IPS-18c (cell line): Measurements from ENCODE around the gene COX4I2.
"Not testable (repeated sequence)": the region's sequence is repeated elsewhere in the genome, so short reads cannot be mapped to it uniquely, and the experiment has no call there.

Experiments used
- H3K4me3 ChIP-seq: 2 replicates; pipeline ENCODE4 v1.7.0; 2013; ENCODE audit warnings: low read depth, mild to moderate bottlenecking, low read length, moderate library complexity; ENCODE audit not compliant: insufficient read depth
- H3K9me3 ChIP-seq: one replicate; pipeline ENCODE4 v1.6.1; 2013; ENCODE audit warnings: mild to moderate bottlenecking, low read length, moderate library complexity; ENCODE audit not compliant: control insufficient read depth, insufficient read depth

Gene COX4I2

GRCh38 chr20:31637660-31638059, at the start of gene COX4I2:
Gene COX4I2 (plus strand): TSS chr20:31637912. CDS start chr20:31639018, 1,106 bp downstream.
- Histone ChIP-seq H3K4me3 (peak within 1 kb of the TSS; percentile 28; the same call in 1 of the 2 replicates), H3K9me3 (no peaks in the 10 kb centered on the region)

GRCh38 chr20:31590717-31591225, 46.9 kb upstream of the COX4I2 start:
- Histone ChIP-seq H3K9me3 (no peaks in the 10 kb centered on the region), H3K4me3 (no peak overlapping the region)

GRCh38 chr20:31593221-31594001, 44.3 kb upstream of the COX4I2 start:
- H3K9me3 ChIP-seq: no peaks in the 10 kb centered on the region
- no peak overlapping the region for H3K4me3 ChIP-seq

- no peak overlapping the region for H3K4me3 ChIP-seq
- no peaks in the 10 kb centered on the region for H3K9me3 ChIP-seq
Measured at GRCh38 chr20:31594002-31594557, 43.6 kb upstream of the COX4I2 start.

- H3K9me3 ChIP-seq: no peaks in the 10 kb centered on the region
- no peak overlapping the region for H3K4me3 ChIP-seq
Measured at GRCh38 chr20:31594558-31595379, 42.9 kb upstream of the COX4I2 start.

- Histone ChIP-seq H3K9me3 (no peaks in the 10 kb centered on the region), H3K4me3 (no peak overlapping the region)
Measured at GRCh38 chr20:31595380-31595653, 42.4 kb upstream of the COX4I2 start.

GRCh38 chr20:31595654-31596411, 41.9 kb upstream of the COX4I2 start:
- Histone ChIP-seq H3K9me3 (no peaks in the 10 kb centered on the region), H3K4me3 (no peak overlapping the region)

GRCh38 chr20:31596412-31596715, 41.3 kb upstream of the COX4I2 start:
- not testable (repeated sequence) for H3K4me3 ChIP-seq, H3K9me3 ChIP-seq

GRCh38 chr20:31596831-31597480, 40.8 kb upstream of the COX4I2 start:
- Histone ChIP-seq H3K4me3 (no peak overlapping the region), H3K9me3 (no peaks in the 10 kb centered on the region)

- Histone ChIP-seq H3K9me3 (no peaks in the 10 kb centered on the region), H3K4me3 (no peak overlapping the region)
Measured at GRCh38 chr20:31597481-31597855, 40.2 kb upstream of the COX4I2 start.

- H3K9me3 ChIP-seq: peaks cover 3% of the 10 kb centered on the region
- no peak overlapping the region for H3K4me3 ChIP-seq
Measured at GRCh38 chr20:31602431-31602778, 35.3 kb upstream of the COX4I2 start.

- H3K4me3 ChIP-seq: no peak overlapping the region
- peaks cover 3% of the 10 kb centered on the region for H3K9me3 ChIP-seq
Measured at GRCh38 chr20:31602779-31603441, 34.8 kb upstream of the COX4I2 start.

- Histone ChIP-seq H3K9me3 (peaks cover 3% of the 10 kb centered on the region), H3K4me3 (peak overlapping the region; percentile 99)
Measured at GRCh38 chr20:31603822-31604566, 33.7 kb upstream of the COX4I2 start.

GRCh38 chr20:31604567-31605030, 33.1 kb upstream of the COX4I2 start:
- peak overlapping the region; percentile 99 for H3K4me3 ChIP-seq
- peaks cover 3% of the 10 kb centered on the region for H3K9me3 ChIP-seq

GRCh38 chr20:31605031-31605901, 32.4 kb upstream of the COX4I2 start, which contains the start of gene ID1:
Gene ID1 (plus strand): TSS chr20:31605289. CDS start chr20:31605388, 99 bp downstream.
- Histone ChIP-seq H3K9me3 (peaks cover 3% of the 10 kb centered on the region), H3K4me3 (peak within 1 kb of the TSS; percentile 99)
